ENCODE data around the gene EPHX1.

DNA sequence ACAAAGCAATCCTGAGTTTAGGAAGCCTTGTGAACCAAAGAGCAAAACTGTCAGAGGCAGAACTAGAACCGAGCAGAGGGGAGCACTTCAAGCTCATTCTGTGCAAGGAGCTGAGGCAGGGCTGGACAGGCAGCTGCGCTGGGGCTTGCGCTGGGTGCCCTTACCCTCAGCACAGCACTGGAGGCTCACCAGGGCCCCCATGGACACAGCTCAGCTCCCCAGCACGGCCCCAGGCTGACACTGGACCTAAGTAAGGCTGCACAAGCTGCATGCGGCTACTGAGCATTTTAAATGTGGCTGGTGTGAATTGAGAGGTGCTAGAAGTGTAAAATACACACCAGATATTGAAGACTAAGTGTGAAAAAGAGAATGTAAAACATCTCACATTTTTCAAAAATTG is 50.2 kb downstream of the EPHX1 start:
- TF ChIP-seq, protein P1, sequence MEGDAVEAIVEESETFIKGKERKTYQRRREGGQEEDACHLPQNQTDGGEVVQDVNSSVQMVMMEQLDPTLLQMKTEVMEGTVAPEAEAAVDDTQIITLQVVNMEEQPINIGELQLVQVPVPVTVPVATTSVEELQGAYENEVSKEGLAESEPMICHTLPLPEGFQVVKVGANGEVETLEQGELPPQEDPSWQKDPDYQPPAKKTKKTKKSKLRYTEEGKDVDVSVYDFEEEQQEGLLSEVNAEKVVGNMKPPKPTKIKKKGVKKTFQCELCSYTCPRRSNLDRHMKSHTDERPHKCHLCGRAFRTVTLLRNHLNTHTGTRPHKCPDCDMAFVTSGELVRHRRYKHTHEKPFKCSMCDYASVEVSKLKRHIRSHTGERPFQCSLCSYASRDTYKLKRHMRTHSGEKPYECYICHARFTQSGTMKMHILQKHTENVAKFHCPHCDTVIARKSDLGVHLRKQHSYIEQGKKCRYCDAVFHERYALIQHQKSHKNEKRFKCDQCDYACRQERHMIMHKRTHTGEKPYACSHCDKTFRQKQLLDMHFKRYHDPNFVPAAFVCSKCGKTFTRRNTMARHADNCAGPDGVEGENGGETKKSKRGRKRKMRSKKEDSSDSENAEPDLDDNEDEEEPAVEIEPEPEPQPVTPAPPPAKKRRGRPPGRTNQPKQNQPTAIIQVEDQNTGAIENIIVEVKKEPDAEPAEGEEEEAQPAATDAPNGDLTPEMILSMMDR (IDR thresholded peaks at IDR 0.05) = no peak
- TF ChIP-seq ZFX (IDR thresholded peaks at IDR 0.05; ENCODE audit: borderline replicate concordance) = no peak
